OCI-LY7 (cell line): ENCODE data around the gene FOXP1.

ENCODE experiments used
- EZH2phosphoT487 ChIP-seq: fragments of 200-600 bp; sonication (generic); IDR thresholded peaks from 2 replicates; pipeline ENCODE4 v1.6.1; 2018; ENCODE audit warnings: low read depth, borderline replicate concordance, mild to moderate bottlenecking, mixed run types, antibody characterized with exemption, low read length, moderate library complexity, mixed read lengths
- TF ChIP-seq, protein P1 (sequence below): fragments of 200-600 bp; sonication (generic); conservative IDR thresholded peaks from 2 replicates; pipeline ENCODE4 v1.5.1; 2014; ENCODE audit warnings: mild to moderate bottlenecking, antibody characterized with exemption, low read length, moderate library complexity, mixed read lengths

DNA sequence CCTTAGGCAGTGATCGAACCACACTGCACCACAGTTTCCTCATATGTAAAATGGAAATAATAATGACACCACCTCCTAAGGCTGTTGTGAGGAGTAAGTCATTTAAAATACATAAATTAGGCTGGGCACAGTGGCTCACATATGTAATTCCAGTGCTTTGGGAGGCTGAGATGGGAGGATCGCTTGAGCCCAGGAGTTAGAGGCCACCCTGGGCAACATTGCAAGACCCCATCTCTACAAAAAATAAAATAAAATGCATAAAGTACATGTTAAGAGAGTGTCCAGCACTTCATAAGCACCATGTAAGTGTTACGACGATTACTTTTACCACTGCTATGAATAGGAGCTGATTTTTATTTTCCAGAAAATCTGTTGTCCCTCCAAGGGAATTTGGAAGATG, 440.0 kb downstream of the FOXP1 start:
- TF ChIP-seq, protein P1, sequence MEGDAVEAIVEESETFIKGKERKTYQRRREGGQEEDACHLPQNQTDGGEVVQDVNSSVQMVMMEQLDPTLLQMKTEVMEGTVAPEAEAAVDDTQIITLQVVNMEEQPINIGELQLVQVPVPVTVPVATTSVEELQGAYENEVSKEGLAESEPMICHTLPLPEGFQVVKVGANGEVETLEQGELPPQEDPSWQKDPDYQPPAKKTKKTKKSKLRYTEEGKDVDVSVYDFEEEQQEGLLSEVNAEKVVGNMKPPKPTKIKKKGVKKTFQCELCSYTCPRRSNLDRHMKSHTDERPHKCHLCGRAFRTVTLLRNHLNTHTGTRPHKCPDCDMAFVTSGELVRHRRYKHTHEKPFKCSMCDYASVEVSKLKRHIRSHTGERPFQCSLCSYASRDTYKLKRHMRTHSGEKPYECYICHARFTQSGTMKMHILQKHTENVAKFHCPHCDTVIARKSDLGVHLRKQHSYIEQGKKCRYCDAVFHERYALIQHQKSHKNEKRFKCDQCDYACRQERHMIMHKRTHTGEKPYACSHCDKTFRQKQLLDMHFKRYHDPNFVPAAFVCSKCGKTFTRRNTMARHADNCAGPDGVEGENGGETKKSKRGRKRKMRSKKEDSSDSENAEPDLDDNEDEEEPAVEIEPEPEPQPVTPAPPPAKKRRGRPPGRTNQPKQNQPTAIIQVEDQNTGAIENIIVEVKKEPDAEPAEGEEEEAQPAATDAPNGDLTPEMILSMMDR: no peak
- TF ChIP-seq EZH2phosphoT487: no peak
